Stimulated activated naive CD8-positive, alpha-beta T cell treated with anti-CD3 and anti-CD28 coated beads, Interleukin-15, Interleukin-2, amounts not matched to agents 100 ng/mL and 50 ng/mL, for 24 hours (primary cell): ENCODE data around the gene DNAH2.

Source experiments
- H3K27ac Mint-ChIP-seq: one replicate; pipeline ENCODE4 v1.8.0; 2021; ENCODE audit warnings: mild to moderate bottlenecking, mixed read lengths
- H3K27me3 Mint-ChIP-seq: one replicate; pipeline ENCODE4 v1.8.0; 2021; ENCODE audit warnings: mixed read lengths
- H3K36me3 Mint-ChIP-seq: one replicate; pipeline ENCODE4 v1.8.0; 2021; ENCODE audit warnings: low read depth, mixed read lengths
- H3K4me1 Mint-ChIP-seq: one replicate; pipeline ENCODE4 v1.8.0; 2021; ENCODE audit warnings: low read depth, mixed read lengths
- H3K4me3 Mint-ChIP-seq: one replicate; pipeline ENCODE4 v1.8.0; 2021; ENCODE audit warnings: mild to moderate bottlenecking, mixed read lengths
- H3K9me3 Mint-ChIP-seq: one replicate; pipeline ENCODE4 v1.8.0; 2021; ENCODE audit warnings: mixed read lengths

DNAH2 gene

GRCh38 chr17:7688808-7689316 lies 28.7 kb upstream of the DNAH2 start:
- H3K4me3 Mint-ChIP-seq, result peak overlapping the region; percentile 98
- peaks cover 38% of the 10 kb centered on the region for H3K4me1 Mint-ChIP-seq
- H3K9me3 Mint-ChIP-seq, result no peaks in the 10 kb centered on the region
- H3K36me3 Mint-ChIP-seq, result peaks cover 47% of the 10 kb centered on the region
- no peaks in the 10 kb centered on the region for H3K27me3 Mint-ChIP-seq
- peak overlapping the region; percentile 83 for H3K27ac Mint-ChIP-seq

GRCh38 chr17:7695586-7695985 lies 22.0 kb upstream of the DNAH2 start:
- Mint-ChIP-seq H3K36me3 (peaks cover 50% of the 10 kb centered on the region), H3K27ac (no peak overlapping the region), H3K4me1 (no peaks in the 10 kb centered on the region), H3K9me3 (no peaks in the 10 kb centered on the region), H3K27me3 (no peaks in the 10 kb centered on the region), H3K4me3 (no peak overlapping the region)

GRCh38 chr17:7697828-7698588 lies 19.5 kb upstream of the DNAH2 start:
- no peaks in the 10 kb centered on the region for H3K9me3 Mint-ChIP-seq
- H3K27ac Mint-ChIP-seq, result no peak overlapping the region
- H3K4me1 Mint-ChIP-seq, result no peaks in the 10 kb centered on the region
- peaks cover 64% of the 10 kb centered on the region for H3K36me3 Mint-ChIP-seq
- H3K4me3 Mint-ChIP-seq, result no peak overlapping the region
- peaks cover 3% of the 10 kb centered on the region for H3K27me3 Mint-ChIP-seq

- Mint-ChIP-seq H3K36me3 (peaks cover 50% of the 10 kb centered on the region), H3K27ac (no peak overlapping the region), H3K4me1 (peaks cover 15% of the 10 kb centered on the region), H3K27me3 (peaks cover 18% of the 10 kb centered on the region), H3K4me3 (no peak overlapping the region), H3K9me3 (no peaks in the 10 kb centered on the region)
These were observed 17.0 kb upstream of the DNAH2 start for GRCh38 chr17:7700510-7700909.

GRCh38 chr17:7701681-7702080 lies 15.9 kb upstream of the DNAH2 start:
- Mint-ChIP-seq H3K4me1 (peaks cover 24% of the 10 kb centered on the region), H3K27me3 (peaks cover 29% of the 10 kb centered on the region), H3K36me3 (peaks cover 40% of the 10 kb centered on the region), H3K4me3 (no peak overlapping the region), H3K27ac (no peak overlapping the region), H3K9me3 (no peaks in the 10 kb centered on the region)

- peaks cover 33% of the 10 kb centered on the region for H3K27me3 Mint-ChIP-seq
- H3K4me3 Mint-ChIP-seq, result no peak overlapping the region
- peaks cover 35% of the 10 kb centered on the region for H3K36me3 Mint-ChIP-seq
- peaks cover 24% of the 10 kb centered on the region for H3K4me1 Mint-ChIP-seq
- H3K27ac Mint-ChIP-seq, result no peak overlapping the region
- H3K9me3 Mint-ChIP-seq, result no peaks in the 10 kb centered on the region
These were observed 14.8 kb upstream of the DNAH2 start for GRCh38 chr17:7702776-7703175.

- no peak overlapping the region for H3K4me3 Mint-ChIP-seq
These were observed 13.7 kb upstream of the DNAH2 start for GRCh38 chr17:7703584-7704479.

GRCh38 chr17:7704601-7705268 lies 12.8 kb upstream of the DNAH2 start, which contains the start of gene EFNB3:
EFNB3 (plus strand) TSS chr17:7705202; CDS start chr17:7705599, 397 bp downstream.
- peaks cover 34% of the 10 kb centered on the region for H3K27me3 Mint-ChIP-seq
- H3K36me3 Mint-ChIP-seq, result peaks cover 29% of the 10 kb centered on the region
- H3K4me3 Mint-ChIP-seq, result peak within 1 kb of the TSS; percentile 37
- no peaks in the 10 kb centered on the region for H3K9me3 Mint-ChIP-seq
- H3K27ac Mint-ChIP-seq, result no peak within 1 kb of the TSS
- peaks cover 24% of the 10 kb centered on the region for H3K4me1 Mint-ChIP-seq

More at GRCh38 chr17:7703584-7704479, 13.7 kb upstream of the DNAH2 start:
- peaks cover 33% of the 10 kb centered on the region for H3K27me3 Mint-ChIP-seq
- no peaks in the 10 kb centered on the region for H3K9me3 Mint-ChIP-seq
- no peak overlapping the region for H3K27ac Mint-ChIP-seq
- peaks cover 29% of the 10 kb centered on the region for H3K36me3 Mint-ChIP-seq
- peaks cover 24% of the 10 kb centered on the region for H3K4me1 Mint-ChIP-seq

GRCh38 chr17:7705269-7706255 lies 12.0 kb upstream of the DNAH2 start:
- Mint-ChIP-seq H3K4me1 (peaks cover 30% of the 10 kb centered on the region), H3K36me3 (peaks cover 28% of the 10 kb centered on the region), H3K9me3 (no peaks in the 10 kb centered on the region), H3K27ac (no peak overlapping the region), H3K4me3 (no peak overlapping the region), H3K27me3 (peaks cover 42% of the 10 kb centered on the region)

- H3K27ac Mint-ChIP-seq, result no peak overlapping the region
- H3K9me3 Mint-ChIP-seq, result no peaks in the 10 kb centered on the region
- H3K27me3 Mint-ChIP-seq, result peaks cover 52% of the 10 kb centered on the region
These were observed 10.8 kb upstream of the DNAH2 start for GRCh38 chr17:7706631-7707354.

GRCh38 chr17:7707446-7707845 lies 10.1 kb upstream of the DNAH2 start:
- peaks cover 52% of the 10 kb centered on the region for H3K27me3 Mint-ChIP-seq
- no peak overlapping the region for H3K27ac Mint-ChIP-seq
- peaks cover 37% of the 10 kb centered on the region for H3K4me1 Mint-ChIP-seq
- no peaks in the 10 kb centered on the region for H3K9me3 Mint-ChIP-seq
- no peak overlapping the region for H3K4me3 Mint-ChIP-seq
- H3K36me3 Mint-ChIP-seq, result peaks cover 9% of the 10 kb centered on the region

More at GRCh38 chr17:7706631-7707354, 10.8 kb upstream of the DNAH2 start:
- H3K36me3 Mint-ChIP-seq, result peaks cover 15% of the 10 kb centered on the region
- peaks cover 37% of the 10 kb centered on the region for H3K4me1 Mint-ChIP-seq
- no peak overlapping the region for H3K4me3 Mint-ChIP-seq

GRCh38 chr17:7707858-7708750 lies 9.4 kb upstream of the DNAH2 start:
- Mint-ChIP-seq H3K36me3 (peaks cover 4% of the 10 kb centered on the region), H3K27ac (no peak overlapping the region), H3K4me1 (peaks cover 37% of the 10 kb centered on the region), H3K4me3 (no peak overlapping the region), H3K27me3 (peaks cover 55% of the 10 kb centered on the region), H3K9me3 (no peaks in the 10 kb centered on the region)
